ENCODE data around the gene GPR153.
"Not testable (repeated sequence)": the region's sequence is repeated elsewhere in the genome, so short reads cannot be mapped to it uniquely, and the experiment has no call there.

Gene GPR153

DNA sequence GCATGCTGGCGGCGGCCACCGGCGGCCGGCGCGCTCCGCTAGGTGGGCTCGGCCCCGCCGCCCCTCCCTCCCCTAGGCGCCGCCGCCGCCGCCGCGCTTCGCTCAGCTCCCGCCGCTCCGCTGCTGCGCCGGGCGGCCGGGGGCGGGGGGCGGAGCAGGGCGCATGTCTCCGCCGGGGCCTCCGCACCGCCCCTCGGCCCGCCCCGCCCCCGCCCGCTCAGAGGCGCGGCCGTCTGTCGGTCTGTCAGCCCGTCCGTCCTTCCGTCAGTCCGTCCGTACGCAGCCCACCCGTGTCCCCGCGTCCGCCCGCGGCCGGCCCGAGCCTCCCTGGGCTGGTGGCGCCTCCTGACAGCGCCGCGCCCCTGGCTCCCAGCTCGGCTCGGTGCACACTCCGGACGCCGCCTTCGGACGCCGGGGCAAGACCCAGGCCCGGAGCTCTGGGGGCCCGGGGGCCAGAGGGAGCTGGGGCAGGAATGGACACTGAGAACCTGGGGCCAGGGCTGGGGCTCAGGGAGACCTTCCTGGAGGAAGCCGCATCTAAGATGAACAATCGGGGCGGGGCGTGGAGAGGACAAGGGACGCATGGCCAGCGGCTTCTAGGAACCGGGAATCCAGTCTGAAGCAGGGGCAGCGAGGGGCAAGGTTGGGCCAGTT is at the start of gene GPR153:
TSS of gene GPR153 (minus strand) at position 138 of the 654 bp plus-strand sequence. CDS start 6,193 bp downstream, outside the sequence.
- peaks cover 11% of the 10 kb centered on the region for H3K27me3 Mint-ChIP-seq
- H3K9me3 Mint-ChIP-seq = no peaks in the 10 kb centered on the region
- H3K27ac Mint-ChIP-seq (ENCODE audit: low read depth) = no peak within 1 kb of the TSS
- no peaks in the 10 kb centered on the region for H3K36me3 Mint-ChIP-seq (ENCODE audit: insufficient read depth)
- DNase-seq (ENCODE audit: low spot score in 2 of 2) (no peak), ATAC-seq (replicated peaks; ENCODE audit: extremely low read depth, poor library complexity, severe bottlenecking) (peak; percentile 22)
- H3K4me1 Mint-ChIP-seq = no peaks in the 10 kb centered on the region
- H3K4me3 Mint-ChIP-seq = peak within 1 kb of the TSS; percentile 74

DNA sequence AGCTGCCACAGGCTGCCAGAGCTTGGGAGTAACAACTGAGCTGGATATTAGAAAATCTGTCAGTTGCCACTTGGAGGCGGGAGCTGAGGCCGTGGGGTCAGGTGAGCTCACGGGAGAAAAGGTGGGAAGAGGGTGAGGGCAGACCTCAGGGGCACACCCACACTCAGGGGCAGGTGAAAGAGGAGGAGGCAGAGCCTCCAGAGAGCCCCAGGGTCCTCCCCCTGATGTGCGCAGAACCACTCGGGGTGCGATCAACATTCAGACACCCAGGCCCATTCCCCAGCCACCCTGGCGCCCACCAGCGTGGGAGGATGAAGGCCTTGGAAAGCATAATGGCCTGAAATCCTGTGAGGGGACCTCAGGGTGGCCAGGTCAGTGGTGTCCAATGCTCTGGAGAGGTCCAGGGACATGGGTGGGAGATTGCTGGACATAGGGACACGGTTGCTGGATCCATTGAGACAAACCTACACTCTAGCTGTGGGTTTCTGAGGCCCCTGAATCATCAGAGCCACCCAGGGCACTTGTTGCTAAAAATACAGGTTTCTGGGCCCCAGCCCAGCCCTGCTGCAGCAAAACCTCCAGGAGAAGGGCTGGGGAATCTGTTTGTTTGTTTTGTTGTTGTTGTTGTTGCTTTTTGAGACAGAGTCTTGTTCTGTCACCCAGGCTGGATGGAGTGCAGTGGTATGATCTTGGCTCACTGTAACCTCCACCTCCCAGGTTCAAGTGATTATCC is 49.4 kb upstream of the GPR153 start:
- Mint-ChIP-seq H3K4me3 (no peak overlapping the region), H3K9me3 (no peaks in the 10 kb centered on the region), H3K27ac (ENCODE audit: low read depth) (no peak overlapping the region), H3K4me1 (peaks cover 5% of the 10 kb centered on the region), H3K36me3 (ENCODE audit: insufficient read depth) (peaks cover 2% of the 10 kb centered on the region), H3K27me3 (no peaks in the 10 kb centered on the region)
- DNase-seq (ENCODE audit: low spot score in 2 of 2) (no peak), ATAC-seq (replicated peaks; ENCODE audit: extremely low read depth, poor library complexity, severe bottlenecking) (no peak)

DNA sequence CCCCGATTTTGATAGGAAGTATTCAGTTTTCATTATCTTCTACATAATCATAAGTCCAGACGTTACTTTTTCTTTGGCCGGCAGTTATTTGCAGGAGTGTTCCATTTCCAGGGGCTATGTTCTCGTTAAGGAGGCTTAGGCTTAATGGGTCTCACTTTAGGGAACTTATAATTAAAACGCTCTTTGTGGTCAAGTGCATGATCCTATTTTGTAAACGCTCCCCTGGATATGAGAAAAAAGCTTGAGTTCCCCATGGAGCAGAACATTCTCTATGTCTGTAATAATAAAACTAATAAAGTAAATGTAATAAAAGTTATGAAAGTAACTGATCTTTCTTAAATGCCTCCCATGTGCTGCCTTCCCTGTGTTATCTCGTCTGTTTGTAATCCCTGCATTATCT is 48.7 kb upstream of the GPR153 start:
- Mint-ChIP-seq H3K4me3 (no peak overlapping the region), H3K9me3 (no peaks in the 10 kb centered on the region), H3K4me1 (peaks cover 5% of the 10 kb centered on the region), H3K36me3 (ENCODE audit: insufficient read depth) (peaks cover 2% of the 10 kb centered on the region), H3K27ac (ENCODE audit: low read depth) (no peak overlapping the region), H3K27me3 (no peaks in the 10 kb centered on the region)
- DNase-seq (ENCODE audit: low spot score in 2 of 2) (no peak), ATAC-seq (replicated peaks; ENCODE audit: extremely low read depth, poor library complexity, severe bottlenecking) (no peak)

DNA sequence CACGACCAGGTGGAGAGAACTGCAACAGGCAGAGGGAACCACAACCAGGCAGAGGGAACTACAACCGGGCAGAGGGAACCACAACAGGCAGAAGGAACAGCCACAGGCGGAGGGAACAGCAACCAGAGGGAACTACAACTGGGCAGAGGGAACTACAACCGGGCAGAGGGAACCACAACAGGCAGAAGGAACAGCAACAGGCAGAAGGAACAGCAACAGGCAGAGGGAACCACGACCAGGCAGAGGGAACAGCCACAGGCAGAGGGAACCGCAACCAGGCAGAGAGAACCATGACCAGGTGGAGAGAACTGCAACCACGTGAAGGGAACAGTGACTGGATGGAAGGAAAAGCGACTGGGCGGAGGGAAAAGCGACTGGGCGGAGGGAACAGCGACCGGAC is 47.6 kb upstream of the GPR153 start:
- Mint-ChIP-seq H3K4me3 (no peak overlapping the region), H3K27me3 (no peaks in the 10 kb centered on the region), H3K9me3 (no peaks in the 10 kb centered on the region), H3K27ac (ENCODE audit: low read depth) (no peak overlapping the region), H3K4me1 (peaks cover 5% of the 10 kb centered on the region), H3K36me3 (ENCODE audit: insufficient read depth) (peaks cover 2% of the 10 kb centered on the region)
- ATAC-seq (replicated peaks; ENCODE audit: extremely low read depth, poor library complexity, severe bottlenecking) (no peak), DNase-seq (ENCODE audit: low spot score in 2 of 2) (no peak)

DNA sequence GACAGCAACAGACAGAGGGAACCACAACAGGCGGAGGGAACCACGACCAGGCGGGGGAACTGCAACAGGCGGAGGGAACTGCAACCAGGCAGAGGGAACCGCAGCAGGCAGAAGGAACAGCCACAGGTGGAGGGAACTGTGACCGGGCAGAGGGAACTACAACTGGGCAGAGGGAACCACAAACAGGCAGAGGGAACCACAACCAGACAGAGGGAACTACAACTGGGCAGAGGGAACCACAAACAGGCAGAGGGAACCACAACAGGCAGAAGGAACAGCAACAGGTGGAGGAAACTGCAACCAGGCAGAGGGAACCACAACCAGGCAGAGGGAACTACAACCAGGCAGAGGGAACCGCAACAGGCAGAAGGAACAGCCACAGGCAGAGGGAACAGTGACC is 46.8 kb upstream of the GPR153 start:
- H3K4me1 Mint-ChIP-seq; H3K4me3 Mint-ChIP-seq; H3K36me3 Mint-ChIP-seq (ENCODE audit: insufficient read depth); ATAC-seq (replicated peaks; ENCODE audit: extremely low read depth, poor library complexity, severe bottlenecking); H3K27me3 Mint-ChIP-seq; H3K9me3 Mint-ChIP-seq; DNase-seq (ENCODE audit: low spot score in 2 of 2): not testable (repeated sequence)
- peak overlapping the region; percentile 59 for H3K27ac Mint-ChIP-seq (ENCODE audit: low read depth)

DNA sequence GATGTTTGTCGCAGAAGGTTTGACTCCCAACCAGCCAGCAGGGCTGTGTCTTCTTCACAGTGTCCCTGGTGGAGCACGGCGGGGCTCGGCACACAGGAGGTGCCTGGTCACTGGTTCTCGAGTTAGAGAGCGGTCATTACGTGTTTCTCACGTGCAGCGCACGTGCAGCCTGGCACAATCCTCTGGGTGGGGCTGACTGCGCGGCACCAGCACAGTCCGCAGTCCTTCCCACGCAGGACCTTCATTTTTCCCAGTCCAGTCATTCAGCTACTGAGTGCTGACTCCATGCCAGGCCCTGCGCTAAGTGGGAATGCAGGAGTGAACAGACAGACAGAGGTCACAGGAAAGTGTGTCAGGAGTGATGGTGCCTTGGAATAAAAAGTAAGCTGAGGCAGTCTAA is 46.2 kb upstream of the GPR153 start:
- Mint-ChIP-seq H3K9me3 (no peaks in the 10 kb centered on the region), H3K27ac (ENCODE audit: low read depth) (peak overlapping the region; percentile 59), H3K4me1 (peaks cover 5% of the 10 kb centered on the region), H3K27me3 (no peaks in the 10 kb centered on the region), H3K36me3 (ENCODE audit: insufficient read depth) (peaks cover 2% of the 10 kb centered on the region), H3K4me3 (no peak overlapping the region)
- no peak for DNase-seq (ENCODE audit: low spot score in 2 of 2)
- ATAC-seq (replicated peaks; ENCODE audit: extremely low read depth, poor library complexity, severe bottlenecking) = no peak

DNA sequence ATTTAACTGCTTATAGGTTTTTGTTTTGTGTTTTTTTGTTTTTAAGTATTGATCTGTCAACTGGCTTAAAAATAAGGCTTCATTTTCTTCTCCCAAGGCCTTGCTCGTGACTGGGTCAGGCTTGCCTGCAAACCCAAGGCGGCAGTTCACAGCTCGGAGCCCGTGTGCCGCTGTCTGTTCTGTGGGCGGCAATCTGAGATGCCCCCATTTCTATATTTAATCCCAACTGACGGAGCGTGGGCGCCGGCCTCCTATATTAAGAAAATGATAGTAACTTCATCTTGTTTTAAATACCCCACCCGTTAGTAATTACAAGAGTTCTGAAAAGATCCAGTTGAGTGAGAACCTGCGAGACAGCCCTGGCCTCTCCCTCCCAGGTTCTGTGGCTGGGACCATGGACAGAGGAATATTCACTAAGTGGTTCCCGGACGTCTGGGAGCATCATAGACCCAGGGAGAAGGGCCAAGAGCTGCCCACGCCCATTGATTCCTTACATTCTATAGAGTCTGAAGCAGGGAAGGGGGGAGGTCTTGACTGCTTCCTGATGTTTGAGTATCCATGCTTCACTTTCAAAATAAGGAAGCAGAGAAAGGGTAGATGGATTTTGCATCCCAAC is 42.6 kb upstream of the GPR153 start:
- Mint-ChIP-seq H3K4me1 (peaks cover 5% of the 10 kb centered on the region), H3K36me3 (ENCODE audit: insufficient read depth) (peaks cover 2% of the 10 kb centered on the region), H3K4me3 (no peak overlapping the region), H3K27me3 (no peaks in the 10 kb centered on the region), H3K9me3 (no peaks in the 10 kb centered on the region), H3K27ac (ENCODE audit: low read depth) (no peak overlapping the region)
- no peak for ATAC-seq (replicated peaks; ENCODE audit: extremely low read depth, poor library complexity, severe bottlenecking)
- no peak for DNase-seq (ENCODE audit: low spot score in 2 of 2)

DNA sequence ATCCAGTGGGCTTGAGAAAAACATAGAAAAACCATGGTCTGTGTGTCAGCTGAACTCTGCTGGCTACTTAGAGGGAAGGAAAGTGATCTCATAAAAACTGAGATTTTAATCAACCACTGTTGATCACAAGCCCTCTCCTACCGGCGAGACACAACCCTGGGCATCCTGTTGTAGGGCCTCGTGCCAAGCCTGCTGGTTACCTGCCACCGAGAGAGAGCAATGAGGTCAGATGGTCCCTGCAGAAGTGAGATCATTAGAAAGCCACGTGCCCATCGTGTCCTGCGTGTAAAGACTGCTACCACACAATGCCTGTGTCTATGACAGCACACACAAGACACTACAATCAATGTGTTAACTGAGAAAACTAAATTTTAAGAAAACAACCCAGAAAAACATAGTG is 41.7 kb upstream of the GPR153 start:
- Mint-ChIP-seq H3K9me3 (no peaks in the 10 kb centered on the region), H3K4me1 (peaks cover 4% of the 10 kb centered on the region), H3K36me3 (ENCODE audit: insufficient read depth) (no peaks in the 10 kb centered on the region), H3K27me3 (no peaks in the 10 kb centered on the region), H3K27ac (ENCODE audit: low read depth) (no peak overlapping the region), H3K4me3 (no peak overlapping the region)
- DNase-seq (ENCODE audit: low spot score in 2 of 2) (no peak), ATAC-seq (replicated peaks; ENCODE audit: extremely low read depth, poor library complexity, severe bottlenecking) (no peak)

DNA sequence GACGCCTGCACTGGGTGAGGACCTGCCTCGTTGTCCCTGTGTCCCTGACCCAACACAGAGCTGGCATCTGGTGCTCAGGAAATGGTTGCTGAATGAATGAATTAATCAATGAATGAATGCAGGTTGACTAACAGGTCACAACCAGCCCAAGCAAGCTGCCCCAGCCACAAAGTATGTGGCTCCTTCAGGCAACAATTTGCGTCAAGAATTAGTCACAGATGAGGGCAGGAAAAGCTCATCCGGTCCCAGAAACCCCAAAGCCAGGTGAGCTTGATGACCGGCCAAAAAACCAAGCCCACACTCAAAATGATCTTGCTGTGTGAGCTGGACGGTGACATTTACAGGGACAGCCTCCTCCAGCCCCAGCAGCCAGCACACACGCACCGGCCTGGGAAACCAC is 40.6 kb upstream of the GPR153 start:
- DNase-seq (ENCODE audit: low spot score in 2 of 2) = no peak
- no peak overlapping the region for H3K27ac Mint-ChIP-seq (ENCODE audit: low read depth)
- no peaks in the 10 kb centered on the region for H3K36me3 Mint-ChIP-seq (ENCODE audit: insufficient read depth)
- no peak overlapping the region for H3K4me3 Mint-ChIP-seq
- no peak for ATAC-seq (replicated peaks; ENCODE audit: extremely low read depth, poor library complexity, severe bottlenecking)
- no peaks in the 10 kb centered on the region for H3K4me1 Mint-ChIP-seq
- no peaks in the 10 kb centered on the region for H3K27me3 Mint-ChIP-seq
- no peaks in the 10 kb centered on the region for H3K9me3 Mint-ChIP-seq

DNA sequence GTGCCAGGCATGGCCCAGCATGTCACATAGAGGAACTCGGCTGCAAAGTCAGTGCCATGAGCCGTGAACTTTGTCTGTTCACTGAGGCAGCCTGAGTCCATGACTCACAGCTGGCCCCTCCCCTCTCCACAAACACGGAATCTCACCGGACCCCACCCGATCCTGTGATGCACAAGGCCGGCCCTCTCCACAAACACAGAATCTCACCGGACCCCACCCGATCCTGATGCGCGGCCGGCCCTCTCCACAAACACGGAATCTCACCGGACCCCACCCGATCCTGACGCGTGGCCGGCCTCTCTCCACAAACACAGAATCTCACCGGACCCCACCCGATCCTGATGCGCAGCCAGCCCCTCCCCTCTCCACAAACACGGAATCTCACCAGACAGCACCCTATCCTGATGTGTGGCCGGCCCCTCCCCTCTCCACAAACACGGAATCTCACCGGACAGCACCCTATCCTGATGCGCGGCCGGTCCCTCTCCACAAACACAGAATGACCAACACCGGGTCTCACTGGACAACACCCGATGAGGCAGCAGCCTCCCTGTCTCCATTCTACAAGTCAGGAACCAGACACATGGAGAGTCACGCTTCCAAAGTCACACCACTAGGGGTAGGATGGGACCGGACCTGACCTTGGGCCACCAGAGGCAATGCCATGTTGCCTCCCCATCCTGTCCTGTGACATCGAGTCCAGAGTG is 39.6 kb upstream of the GPR153 start:
- ATAC-seq (replicated peaks; ENCODE audit: extremely low read depth, poor library complexity, severe bottlenecking) = no peak
- Mint-ChIP-seq H3K4me1 (peaks cover 1% of the 10 kb centered on the region), H3K4me3 (no peak overlapping the region), H3K27ac (ENCODE audit: low read depth) (no peak overlapping the region), H3K27me3 (no peaks in the 10 kb centered on the region), H3K36me3 (ENCODE audit: insufficient read depth) (no peaks in the 10 kb centered on the region), H3K9me3 (no peaks in the 10 kb centered on the region)
- DNase-seq (ENCODE audit: low spot score in 2 of 2) = no peak

DNA sequence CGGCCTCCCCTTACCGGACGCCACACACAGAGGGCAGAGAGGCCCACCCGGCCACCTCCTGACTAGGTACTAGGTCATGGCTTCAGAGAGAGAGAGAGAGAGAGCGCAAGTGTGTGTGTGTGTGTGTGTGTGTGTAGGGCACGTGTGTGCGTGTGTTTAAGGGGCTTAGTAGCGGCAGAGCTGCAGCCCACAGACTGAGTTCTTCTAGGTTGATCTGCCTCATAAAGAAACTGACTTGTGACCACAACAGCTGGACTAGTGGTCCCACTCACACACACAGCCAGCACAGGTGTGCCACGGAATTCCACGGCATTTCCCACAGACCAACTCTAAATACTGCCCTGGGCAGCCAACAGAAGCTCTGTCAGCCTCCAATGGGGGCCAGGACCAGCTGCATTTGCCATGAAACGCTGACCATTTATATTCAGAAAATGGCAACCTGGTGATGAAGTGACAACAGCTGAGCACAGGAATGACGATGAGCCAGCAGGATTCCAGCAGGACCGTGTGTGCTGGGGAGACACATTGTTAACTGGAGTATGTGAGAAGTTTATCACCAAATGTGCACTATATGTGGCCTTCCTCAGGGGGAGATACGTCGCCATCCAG is 38.8 kb upstream of the GPR153 start:
- no peaks in the 10 kb centered on the region for H3K27me3 Mint-ChIP-seq
- ATAC-seq (replicated peaks; ENCODE audit: extremely low read depth, poor library complexity, severe bottlenecking) (no peak), DNase-seq (ENCODE audit: low spot score in 2 of 2) (no peak)
- H3K4me1 Mint-ChIP-seq = peaks cover 10% of the 10 kb centered on the region
- no peak overlapping the region for H3K4me3 Mint-ChIP-seq
- H3K36me3 Mint-ChIP-seq (ENCODE audit: insufficient read depth) = peaks cover 4% of the 10 kb centered on the region
- H3K9me3 Mint-ChIP-seq = no peaks in the 10 kb centered on the region
- no peak overlapping the region for H3K27ac Mint-ChIP-seq (ENCODE audit: low read depth)

DNA sequence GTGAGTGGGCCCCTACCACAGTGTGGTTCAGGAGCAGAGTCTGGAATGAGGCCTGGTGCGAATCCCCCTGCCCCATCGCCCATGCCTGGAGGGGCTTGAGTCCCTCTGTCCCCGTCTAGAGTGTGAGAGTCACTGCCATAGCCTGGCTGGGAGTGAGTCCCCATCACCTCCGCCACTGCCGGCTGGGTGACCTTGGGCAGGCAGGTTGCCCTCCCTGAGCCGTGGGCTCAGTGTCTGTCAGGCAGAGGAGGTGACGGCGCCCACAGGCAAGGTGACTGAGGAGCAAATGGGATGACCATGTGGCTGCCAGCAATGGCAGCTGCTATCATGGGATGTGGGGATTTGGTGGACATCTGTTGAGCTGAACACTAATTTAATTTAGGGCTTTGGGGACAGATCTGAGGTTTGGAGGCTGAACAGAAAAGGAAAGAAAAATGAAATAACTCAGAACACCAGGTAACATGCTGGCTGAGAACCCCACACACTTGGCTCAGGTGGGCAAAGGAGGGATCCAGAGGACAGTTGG is 38.1 kb upstream of the GPR153 start:
- Mint-ChIP-seq H3K4me1 (peaks cover 16% of the 10 kb centered on the region), H3K36me3 (ENCODE audit: insufficient read depth) (peaks cover 4% of the 10 kb centered on the region), H3K4me3 (no peak overlapping the region), H3K27ac (ENCODE audit: low read depth) (no peak overlapping the region), H3K9me3 (no peaks in the 10 kb centered on the region), H3K27me3 (no peaks in the 10 kb centered on the region)
- no peak for DNase-seq (ENCODE audit: low spot score in 2 of 2)
- no peak for ATAC-seq (replicated peaks; ENCODE audit: extremely low read depth, poor library complexity, severe bottlenecking)
